ENCODE measurements around the gene CDKAL1. TPM values are rescaled to one million over a fixed set of nuclear protein-coding genes. Genes with fewer than 3 reads are reported as not detected.

The CDKAL1 gene
- total RNA-seq, 1 experiment from 2014 or later: 16.1 TPM

- no TSS peak for BruUV-seq (replicated peaks)
- Histone ChIP-seq H3K9me2 (ENCODE audit: insufficient read depth) (no peaks in the 10 kb centered on the region), H3K27me3 (ENCODE audit: insufficient read depth, low read depth) (no peaks in the 10 kb centered on the region), H3K4me1 (replicated peaks; ENCODE audit: insufficient read depth) (0 out of 2 replicates have a peak, but pooled peaks cover 4% of the 10 kb centered on the region), H3K27ac (no peak overlapping the region), H2AFZ (no peak overlapping the region), H4K20me1 (ENCODE audit: insufficient read depth) (no peaks in the 10 kb centered on the region), H3K79me2 (ENCODE audit: low read depth) (no peaks in the 10 kb centered on the region), H3K4me2 (no peak overlapping the region), H3F3A (ENCODE audit: insufficient read depth, low read depth) (no peaks in the 10 kb centered on the region), H3K9me3 (ENCODE audit: insufficient read depth, low read depth) (no peaks in the 10 kb centered on the region), H3K36me3 (ENCODE audit: low read depth) (no peaks in the 10 kb centered on the region), H3K4me3 (no peak overlapping the region)
- DNase-seq: no peak
- TF ChIP-seq EZH2 (IDR thresholded peaks at IDR 0.05; ENCODE audit: low read depth) (no peak), CTCF (conservative IDR thresholded peaks at IDR 0.05) (no peak)
- CTCF ChIA-PET: no interaction called here
- POLR2A ChIA-PET (ENCODE audit: unreplicated experiment): no interaction called here
- intact Hi-C loops (cut with micrococcal nuclease; ENCODE audit: unreplicated experiment): no loop called here
Observed at GRCh38 chr6:21171801-21172200, 637.5 kb downstream of the CDKAL1 start.

DNA sequence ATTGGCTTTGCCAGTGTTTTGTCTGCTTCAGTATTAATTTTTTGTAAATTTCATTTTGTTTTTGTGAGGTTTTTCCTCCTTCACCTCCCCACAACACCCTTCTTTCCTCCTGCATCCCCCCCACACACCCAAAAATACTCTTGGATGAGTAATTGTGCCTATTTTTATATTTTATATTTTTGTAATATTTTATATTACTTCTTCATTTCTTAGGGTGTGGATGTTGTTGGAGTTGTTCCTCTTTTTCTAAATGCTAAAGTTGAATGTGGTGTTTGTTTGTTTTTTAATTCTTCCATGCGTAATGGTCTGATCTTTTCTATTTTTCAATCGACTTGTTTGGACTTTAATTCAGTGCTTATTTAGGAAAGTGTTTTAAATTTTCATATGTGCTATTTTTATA is 638.8 kb downstream of the CDKAL1 start:
- POLR2A ChIA-PET (ENCODE audit: unreplicated experiment): no interaction called here
- intact Hi-C loops (cut with micrococcal nuclease; ENCODE audit: unreplicated experiment): no loop called here
- TF ChIP-seq EZH2 (IDR thresholded peaks at IDR 0.05; ENCODE audit: low read depth): no peak
- Histone ChIP-seq H3K4me2 (no peak overlapping the region), H3K27me3 (ENCODE audit: insufficient read depth, low read depth) (no peaks in the 10 kb centered on the region), H3F3A (ENCODE audit: insufficient read depth, low read depth) (no peaks in the 10 kb centered on the region), H3K4me3 (no peak overlapping the region), H3K4me1 (replicated peaks; ENCODE audit: insufficient read depth) (0 out of 2 replicates have a peak, but pooled peaks cover 4% of the 10 kb centered on the region), H3K9me2 (ENCODE audit: insufficient read depth) (no peaks in the 10 kb centered on the region), H3K27ac (no peak overlapping the region), H3K79me2 (ENCODE audit: low read depth) (no peaks in the 10 kb centered on the region), H2AFZ (no peak overlapping the region), H4K20me1 (ENCODE audit: insufficient read depth) (no peaks in the 10 kb centered on the region), H3K9me3 (ENCODE audit: insufficient read depth, low read depth) (no peaks in the 10 kb centered on the region), H3K36me3 (ENCODE audit: low read depth) (no peaks in the 10 kb centered on the region)
- no peak for DNase-seq
- no TSS peak for BruUV-seq (replicated peaks)
- CTCF ChIA-PET: no interaction called here

GRCh38 chr6:21173678-21174077 is 639.4 kb downstream of the CDKAL1 start:
- Histone ChIP-seq H3K79me2 (ENCODE audit: low read depth) (no peaks in the 10 kb centered on the region), H3K4me1 (replicated peaks; ENCODE audit: insufficient read depth) (0 out of 2 replicates have a peak, but pooled peaks cover 4% of the 10 kb centered on the region), H3K27me3 (ENCODE audit: insufficient read depth, low read depth) (no peaks in the 10 kb centered on the region), H3K9me3 (ENCODE audit: insufficient read depth, low read depth) (no peaks in the 10 kb centered on the region), H4K20me1 (ENCODE audit: insufficient read depth) (no peaks in the 10 kb centered on the region), H3K36me3 (ENCODE audit: low read depth) (no peaks in the 10 kb centered on the region), H2AFZ (no peak overlapping the region), H3K27ac (no peak overlapping the region), H3F3A (ENCODE audit: insufficient read depth, low read depth) (no peaks in the 10 kb centered on the region), H3K9me2 (ENCODE audit: insufficient read depth) (no peaks in the 10 kb centered on the region), H3K4me3 (no peak overlapping the region), H3K4me2 (no peak overlapping the region)
- intact Hi-C loops (cut with micrococcal nuclease; ENCODE audit: unreplicated experiment): no loop called here
- DNase-seq: no peak
- TF ChIP-seq EZH2 (IDR thresholded peaks at IDR 0.05; ENCODE audit: low read depth): no peak
- TF ChIP-seq CTCF (conservative IDR thresholded peaks at IDR 0.05): no peak
- no TSS peak for BruUV-seq (replicated peaks)
- CTCF ChIA-PET: no interaction called here
- POLR2A ChIA-PET (ENCODE audit: unreplicated experiment): no interaction called here

DNA sequence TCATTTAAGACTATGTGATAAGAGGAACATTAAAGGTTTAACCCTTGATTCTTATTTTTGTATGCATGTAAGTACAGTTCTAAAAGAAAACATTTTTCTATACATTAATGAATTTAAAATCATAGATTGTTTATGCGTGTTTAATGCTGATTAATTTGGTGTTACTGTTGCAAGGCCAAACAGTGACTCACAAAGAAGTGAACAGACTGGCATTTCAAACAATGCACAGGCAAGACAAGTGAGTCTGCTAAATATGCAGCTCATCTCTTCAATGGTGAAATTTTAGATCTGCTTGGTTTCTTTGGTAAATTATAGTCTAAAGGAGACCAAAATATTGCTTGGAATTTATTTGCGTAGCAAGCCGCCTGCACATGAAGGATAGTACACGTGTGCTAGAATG is 641.9 kb downstream of the CDKAL1 start:
- Histone ChIP-seq H3K4me2 (no peak overlapping the region), H3K79me2 (ENCODE audit: low read depth) (no peaks in the 10 kb centered on the region), H3K27ac (no peak overlapping the region), H2AFZ (no peak overlapping the region), H3K36me3 (ENCODE audit: low read depth) (no peaks in the 10 kb centered on the region), H3K4me3 (no peak overlapping the region), H3F3A (ENCODE audit: insufficient read depth, low read depth) (no peaks in the 10 kb centered on the region), H4K20me1 (ENCODE audit: insufficient read depth) (no peaks in the 10 kb centered on the region), H3K9me2 (ENCODE audit: insufficient read depth) (no peaks in the 10 kb centered on the region), H3K27me3 (ENCODE audit: insufficient read depth, low read depth) (no peaks in the 10 kb centered on the region), H3K4me1 (replicated peaks; ENCODE audit: insufficient read depth) (0 out of 2 replicates have a peak, but pooled peaks cover 4% of the 10 kb centered on the region), H3K9me3 (ENCODE audit: insufficient read depth, low read depth) (no peaks in the 10 kb centered on the region)
- TF ChIP-seq EZH2 (IDR thresholded peaks at IDR 0.05; ENCODE audit: low read depth): no peak
- TF ChIP-seq CTCF (conservative IDR thresholded peaks at IDR 0.05): no peak
- no peak for DNase-seq
- CTCF ChIA-PET: no interaction called here
- BruUV-seq (replicated peaks): no TSS peak
- intact Hi-C loops (cut with micrococcal nuclease; ENCODE audit: unreplicated experiment): no loop called here
- POLR2A ChIA-PET (ENCODE audit: unreplicated experiment): no interaction called here
